Measurements from ENCODE around the gene KIAA0513. TPM values are rescaled to one million over a fixed set of nuclear protein-coding genes. Genes with fewer than 3 reads are reported as not detected.

KIAA0513 gene
- total RNA-seq, 4 donors from 2014 or later = 8.2 to 22.4 (median 21.4) TPM

GRCh38 chr16:85100265-85100664, 72.7 kb downstream of the KIAA0513 start:
- no peaks in the 10 kb centered on the region for H3K36me3 ChIP-seq
- no peak for DNase-seq
- in situ Hi-C loops (cut with MboI; ENCODE audit: low sequenced_read_pairs in 4 of 4) (loop anchor here in 2 of 4 donors (25.0 kb wide), 1 partner anchor 137 kb away; no protein-coding TSS in a partner anchor), intact Hi-C loops (cut with DNase I; ENCODE audit: low total_unique reads) (no loop called here)
- TF ChIP-seq, protein P1, sequence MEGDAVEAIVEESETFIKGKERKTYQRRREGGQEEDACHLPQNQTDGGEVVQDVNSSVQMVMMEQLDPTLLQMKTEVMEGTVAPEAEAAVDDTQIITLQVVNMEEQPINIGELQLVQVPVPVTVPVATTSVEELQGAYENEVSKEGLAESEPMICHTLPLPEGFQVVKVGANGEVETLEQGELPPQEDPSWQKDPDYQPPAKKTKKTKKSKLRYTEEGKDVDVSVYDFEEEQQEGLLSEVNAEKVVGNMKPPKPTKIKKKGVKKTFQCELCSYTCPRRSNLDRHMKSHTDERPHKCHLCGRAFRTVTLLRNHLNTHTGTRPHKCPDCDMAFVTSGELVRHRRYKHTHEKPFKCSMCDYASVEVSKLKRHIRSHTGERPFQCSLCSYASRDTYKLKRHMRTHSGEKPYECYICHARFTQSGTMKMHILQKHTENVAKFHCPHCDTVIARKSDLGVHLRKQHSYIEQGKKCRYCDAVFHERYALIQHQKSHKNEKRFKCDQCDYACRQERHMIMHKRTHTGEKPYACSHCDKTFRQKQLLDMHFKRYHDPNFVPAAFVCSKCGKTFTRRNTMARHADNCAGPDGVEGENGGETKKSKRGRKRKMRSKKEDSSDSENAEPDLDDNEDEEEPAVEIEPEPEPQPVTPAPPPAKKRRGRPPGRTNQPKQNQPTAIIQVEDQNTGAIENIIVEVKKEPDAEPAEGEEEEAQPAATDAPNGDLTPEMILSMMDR (IDR thresholded peaks at IDR 0.05 in 4 of 5, conservative IDR thresholded peaks at IDR 0.05 in 1 of 5) = no peak
- TF ChIP-seq POLR2A (IDR thresholded peaks at IDR 0.05) = no peak
- H3K27ac ChIP-seq = no peak overlapping the region
- peaks cover 0 to under 1% (median 0%) of the 10 kb centered on the region in 3 donors for H3K27me3 ChIP-seq
- no peaks in the 10 kb centered on the region for H3K9me3 ChIP-seq
- H3K4me3 ChIP-seq = no peak overlapping the region
- ATAC-seq = no peak
- H3K4me1 ChIP-seq = peaks cover 3 to 5% of the 10 kb centered on the region in 2 donors

DNA sequence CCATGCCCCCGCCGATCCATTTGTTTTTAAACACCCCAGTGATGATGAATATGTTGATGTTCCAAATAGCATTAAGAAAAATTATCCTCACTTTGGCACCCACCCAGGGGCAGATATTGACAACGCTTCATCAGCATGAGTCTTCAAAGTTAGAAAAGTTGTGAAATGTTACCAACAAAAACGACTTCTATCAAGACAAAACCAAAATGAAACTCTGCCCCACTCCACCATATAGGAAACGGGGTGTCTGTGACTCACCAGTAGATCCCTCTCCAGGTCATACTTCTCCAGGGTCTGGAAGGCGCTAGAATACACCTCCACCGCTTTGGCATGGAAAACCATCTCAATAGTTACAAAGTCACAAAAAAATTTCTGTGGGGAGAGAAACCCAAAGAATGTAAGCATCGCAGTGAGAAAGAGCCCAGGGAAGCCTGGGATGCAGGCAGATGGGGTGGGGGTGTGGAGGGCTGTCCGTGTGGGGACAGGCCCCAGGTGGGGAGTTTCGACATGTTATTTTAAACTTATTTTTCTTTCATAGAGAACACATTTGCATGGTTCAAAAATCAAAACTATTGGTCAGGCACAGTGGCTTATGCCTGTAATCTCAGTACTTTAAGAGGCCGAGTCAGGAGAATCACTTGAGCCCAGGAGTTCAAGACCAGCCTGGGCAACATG, 74.5 kb downstream of the KIAA0513 start:
- DNase-seq (no peak), ATAC-seq (no peak)
- in situ Hi-C loops (cut with MboI; ENCODE audit: low sequenced_read_pairs in 4 of 4) = loop anchor here in 2 of 4 donors (25.0 kb wide), 1 partner anchor 135 kb away; no protein-coding TSS in a partner anchor
- Histone ChIP-seq H3K27me3 (no peaks in the 10 kb centered on the region), H3K9me3 (no peaks in the 10 kb centered on the region), H3K4me1 (peaks cover 3 to 5% of the 10 kb centered on the region in 2 donors), H3K27ac (no peak overlapping the region), H3K4me3 (no peak overlapping the region), H3K36me3 (no peaks in the 10 kb centered on the region)
- intact Hi-C loops (cut with DNase I; ENCODE audit: low total_unique reads) = no loop called here
- TF ChIP-seq POLR2A (IDR thresholded peaks at IDR 0.05) = no peak
- TF ChIP-seq, protein P1 (IDR thresholded peaks at IDR 0.05 in 4 of 5, conservative IDR thresholded peaks at IDR 0.05 in 1 of 5) = no peak

GRCh38 chr16:85103114-85104079, 75.8 kb downstream of the KIAA0513 start:
- H3K27me3 ChIP-seq = no peaks in the 10 kb centered on the region
- no peak for TF ChIP-seq POLR2A (IDR thresholded peaks at IDR 0.05)
- no peaks in the 10 kb centered on the region for H3K9me3 ChIP-seq
- H3K36me3 ChIP-seq = no peaks in the 10 kb centered on the region
- peaks cover 3 to 5% of the 10 kb centered on the region in 2 donors for H3K4me1 ChIP-seq
- no peak for DNase-seq
- in situ Hi-C loops (cut with MboI; ENCODE audit: low sequenced_read_pairs in 4 of 4) (loop anchor here in 2 of 4 donors (25.0 kb wide), 1 partner anchor 134 kb away; no protein-coding TSS in a partner anchor), intact Hi-C loops (cut with DNase I; ENCODE audit: low total_unique reads) (no loop called here)
- no peak for ATAC-seq
- H3K4me3 ChIP-seq = no peak overlapping the region
- H3K27ac ChIP-seq = no peak overlapping the region

DNA sequence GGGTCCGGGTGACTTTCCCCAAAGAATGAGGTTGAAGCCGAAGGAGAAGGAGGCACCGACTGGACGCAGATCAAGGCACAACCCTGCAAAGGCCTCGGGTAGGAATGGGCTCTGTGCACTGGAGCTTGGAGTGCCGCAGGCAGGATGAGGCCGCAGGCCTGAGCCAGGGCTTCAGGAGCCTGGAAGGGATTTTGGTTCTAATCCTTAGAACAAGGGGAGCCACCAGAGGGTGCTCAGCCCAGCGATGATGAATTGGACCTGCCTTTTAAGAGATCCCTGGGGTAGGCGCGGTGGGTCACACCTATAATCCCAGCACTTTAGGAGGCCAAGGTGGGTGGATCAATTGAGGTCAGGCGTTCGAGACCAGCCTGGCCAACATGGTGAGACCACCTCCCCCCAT, 76.6 kb downstream of the KIAA0513 start:
- no peak for DNase-seq
- Histone ChIP-seq H3K9me3 (no peaks in the 10 kb centered on the region), H3K27ac (no peak overlapping the region), H3K27me3 (no peaks in the 10 kb centered on the region), H3K36me3 (no peaks in the 10 kb centered on the region), H3K4me3 (no peak overlapping the region), H3K4me1 (peaks cover 3 to 5% of the 10 kb centered on the region in 2 donors)
- no peak for TF ChIP-seq POLR2A (IDR thresholded peaks at IDR 0.05)
- TF ChIP-seq, protein P1 (IDR thresholded peaks at IDR 0.05 in 4 of 5, conservative IDR thresholded peaks at IDR 0.05 in 1 of 5) = no peak
- intact Hi-C loops (cut with DNase I; ENCODE audit: low total_unique reads) = no loop called here
- in situ Hi-C loops (cut with MboI; ENCODE audit: low sequenced_read_pairs in 4 of 4) = loop anchor here in 2 of 4 donors (25.0 kb wide), 1 partner anchor 133 kb away; no protein-coding TSS in a partner anchor
- ATAC-seq = no peak

Data from gastrocnemius medialis (tissue), 4 donors.